GM18498 (cell line): ENCODE results near the gene CBLL2.
"Not testable (repeated sequence)": the region's sequence is repeated elsewhere in the genome, so short reads cannot be mapped to it uniquely, and the experiment has no call there.

Experiments used
- ATAC-seq: cut with Tn5 transposase; IDR thresholded peaks from one replicate; pipeline ENCODE4 v1.9.1; 2021; ENCODE audit warnings: mild to moderate bottlenecking, moderate library complexity; ENCODE audit not compliant: unreplicated experiment

CBLL2 gene, protein sequence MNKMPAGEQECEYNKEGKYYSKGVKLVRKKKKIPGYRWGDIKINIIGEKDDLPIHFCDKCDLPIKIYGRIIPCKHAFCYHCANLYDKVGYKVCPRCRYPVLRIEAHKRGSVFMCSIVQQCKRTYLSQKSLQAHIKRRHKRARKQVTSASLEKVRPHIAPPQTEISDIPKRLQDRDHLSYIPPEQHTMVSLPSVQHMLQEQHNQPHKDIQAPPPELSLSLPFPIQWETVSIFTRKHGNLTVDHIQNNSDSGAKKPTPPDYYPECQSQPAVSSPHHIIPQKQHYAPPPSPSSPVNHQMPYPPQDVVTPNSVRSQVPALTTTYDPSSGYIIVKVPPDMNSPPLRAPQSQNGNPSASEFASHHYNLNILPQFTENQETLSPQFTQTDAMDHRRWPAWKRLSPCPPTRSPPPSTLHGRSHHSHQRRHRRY

DNA sequence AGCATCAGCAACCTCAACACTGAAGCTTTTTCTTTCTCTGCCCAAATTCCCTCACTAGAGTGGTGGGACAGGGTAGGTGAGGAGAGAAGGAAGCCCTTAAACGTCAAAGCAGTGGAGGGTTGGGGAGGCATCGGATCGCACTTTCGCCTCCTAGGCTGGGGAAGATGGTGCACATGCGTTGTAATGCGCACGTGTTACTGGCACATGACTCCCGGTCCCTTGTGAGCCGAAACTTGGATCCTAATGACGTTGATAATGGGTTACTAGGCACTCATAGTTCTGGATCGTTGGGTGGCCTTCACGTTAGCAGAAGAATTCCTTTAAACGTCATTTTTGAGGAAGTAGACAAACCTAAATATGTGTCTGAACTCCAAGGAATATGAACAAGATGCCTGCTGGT, at the start of gene CBLL2:
Gene CBLL2 (plus strand): TSS at position 301 of the 400 bp plus-strand sequence. CDS start 79 bp downstream, at position 380.
- no peak for ATAC-seq

DNA sequence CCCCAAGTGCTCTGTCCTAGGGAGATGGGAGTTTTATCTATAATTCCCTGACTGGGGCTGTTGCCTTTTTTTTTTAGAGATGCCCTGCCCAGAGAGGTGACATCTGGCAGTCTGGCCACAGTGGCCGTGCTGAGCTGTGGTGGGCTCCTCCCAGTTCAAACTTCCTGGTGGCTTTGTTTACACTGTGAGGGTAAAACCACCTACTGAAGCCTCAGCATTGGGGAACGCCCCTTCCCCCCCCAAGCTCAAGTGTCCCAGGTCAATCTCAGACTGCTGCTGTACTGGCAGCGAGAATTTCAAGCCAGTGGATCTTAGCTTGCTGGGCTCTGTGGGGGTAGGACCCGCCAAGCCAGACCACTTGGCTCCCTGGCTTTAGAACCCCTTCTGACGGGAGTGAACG, 38.3 kb upstream of the CBLL2 start:
- no peak for ATAC-seq

DNA sequence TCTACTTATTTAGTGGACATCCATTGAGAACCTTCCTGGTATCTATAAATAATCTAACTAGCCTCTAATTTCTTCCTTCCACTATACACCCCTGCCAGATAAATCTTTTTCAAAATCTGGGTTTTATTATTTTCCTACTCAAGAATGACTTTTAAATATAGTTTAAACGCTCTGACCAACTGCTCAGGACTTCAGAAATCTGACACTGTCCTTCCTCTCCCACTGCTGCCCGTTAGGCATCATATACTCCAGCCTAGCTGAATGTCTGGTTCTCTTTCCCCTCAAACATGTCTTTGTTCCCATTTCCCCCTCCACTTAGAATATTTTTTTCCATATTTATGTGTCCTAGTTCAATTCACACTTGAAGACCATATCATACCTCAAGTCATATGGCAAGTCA, 35.2 kb upstream of the CBLL2 start:
- no peak for ATAC-seq

DNA sequence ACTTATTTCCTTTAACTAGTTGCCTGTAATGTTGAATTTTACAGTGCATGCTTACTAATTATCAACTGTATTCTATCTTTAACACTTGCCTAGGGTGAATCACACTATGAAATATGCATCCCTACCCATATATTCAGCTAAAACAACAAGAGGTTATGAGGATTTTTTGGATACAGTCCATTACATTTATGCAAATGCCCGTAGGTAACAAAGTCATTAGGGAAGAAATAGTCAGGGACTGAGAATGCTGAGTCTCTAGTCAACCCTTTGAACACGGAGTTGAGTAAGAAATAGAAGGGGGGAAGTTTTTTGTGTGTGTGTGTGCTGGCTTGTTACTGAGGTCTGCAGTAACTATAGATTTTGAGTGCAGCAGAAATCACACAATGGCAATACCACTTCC, 26.1 kb upstream of the CBLL2 start:
- no peak for ATAC-seq

DNA sequence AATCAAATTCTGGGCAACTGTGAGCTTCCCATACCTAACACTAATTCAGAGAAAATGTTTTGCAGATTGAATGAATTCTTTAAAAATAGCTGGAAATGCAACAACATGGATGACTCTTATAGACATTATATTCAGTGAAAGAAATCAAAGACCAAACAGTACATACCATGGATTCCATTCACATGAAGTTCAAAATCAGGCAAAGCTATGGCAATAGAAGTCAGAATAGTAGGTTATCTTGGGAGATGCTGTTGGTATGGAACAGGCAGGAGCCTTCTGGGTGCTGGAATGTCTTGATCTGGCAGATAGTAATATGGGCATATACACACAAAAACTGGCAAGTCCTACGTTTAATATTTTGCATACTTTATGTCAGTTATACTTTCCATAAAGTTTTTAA, 25.5 kb upstream of the CBLL2 start:
- ATAC-seq = no peak

DNA sequence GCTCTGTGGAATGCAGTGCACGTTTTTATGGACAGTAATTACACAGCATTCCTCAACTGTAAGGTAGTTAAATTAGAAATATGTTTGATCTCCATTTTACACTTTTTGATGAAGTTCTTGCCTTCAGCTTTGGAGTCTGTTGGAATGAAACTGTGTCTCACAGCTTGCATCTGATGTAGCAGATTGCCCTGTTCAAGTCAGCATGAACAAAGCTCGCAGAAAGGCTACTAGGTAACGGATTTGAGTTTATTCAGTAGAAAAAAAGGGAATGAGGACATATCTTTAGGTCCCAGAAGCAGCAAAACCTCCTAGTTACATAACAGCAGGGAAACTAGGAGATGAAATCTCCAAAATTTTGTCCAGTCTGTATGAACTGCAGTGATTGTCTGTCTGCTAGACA, 24.3 kb upstream of the CBLL2 start:
- no peak for ATAC-seq

DNA sequence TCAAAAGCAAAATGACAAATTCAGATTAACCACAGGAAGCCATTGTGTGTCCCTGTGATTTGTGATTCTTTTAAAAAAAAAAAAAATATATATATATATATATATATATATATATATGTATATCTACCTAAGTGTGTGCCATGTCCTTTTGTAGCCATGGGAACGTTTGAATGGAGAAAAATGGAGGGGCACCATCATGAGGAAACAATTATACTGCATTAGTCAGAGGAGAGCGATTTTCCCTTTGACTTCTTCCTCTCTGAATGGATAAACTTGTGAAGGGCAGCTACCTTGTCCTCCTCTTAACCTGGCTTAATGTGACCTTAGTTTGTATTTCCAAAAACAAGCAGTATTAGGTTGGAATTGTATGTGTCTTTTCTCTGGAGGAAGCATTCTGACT, 23.3 kb upstream of the CBLL2 start:
- no peak for ATAC-seq

DNA sequence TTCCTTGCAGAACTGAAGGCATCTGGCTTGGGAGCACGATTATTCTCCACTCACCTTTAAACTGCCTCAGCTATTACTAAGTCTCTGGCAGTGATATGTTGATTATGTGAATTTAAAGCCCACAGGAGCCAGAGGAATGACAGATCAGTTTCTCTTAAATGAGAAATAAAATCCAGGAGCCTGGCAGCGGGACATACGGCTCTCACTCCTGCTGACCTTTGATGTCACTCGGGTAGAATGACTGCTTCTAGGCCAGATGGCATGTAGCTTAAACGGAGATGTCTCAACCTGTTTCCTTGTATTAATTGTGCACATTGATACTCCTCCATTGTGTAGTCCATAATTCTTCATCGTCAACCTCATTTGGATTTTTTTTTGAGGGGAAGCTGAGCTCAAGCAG, 4.0 kb upstream of the CBLL2 start:
- no peak for ATAC-seq

DNA sequence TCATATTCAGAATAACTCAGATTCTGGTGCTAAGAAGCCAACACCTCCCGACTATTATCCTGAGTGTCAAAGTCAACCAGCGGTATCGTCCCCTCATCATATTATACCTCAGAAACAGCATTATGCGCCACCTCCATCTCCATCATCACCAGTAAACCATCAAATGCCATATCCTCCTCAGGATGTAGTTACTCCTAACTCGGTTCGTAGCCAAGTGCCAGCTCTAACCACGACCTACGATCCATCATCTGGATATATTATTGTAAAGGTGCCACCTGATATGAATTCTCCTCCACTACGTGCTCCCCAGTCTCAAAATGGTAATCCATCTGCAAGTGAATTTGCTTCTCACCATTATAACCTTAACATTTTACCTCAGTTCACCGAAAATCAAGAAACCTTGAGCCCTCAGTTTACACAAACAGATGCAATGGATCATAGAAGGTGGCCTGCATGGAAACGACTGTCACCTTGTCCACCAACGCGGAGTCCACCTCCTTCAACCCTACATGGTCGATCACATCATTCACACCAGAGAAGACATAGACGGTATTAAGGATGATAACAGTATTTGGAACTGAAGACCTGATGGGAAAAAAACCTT, 1.1 kb downstream of the CBLL2 start:
- ATAC-seq = no peak

DNA sequence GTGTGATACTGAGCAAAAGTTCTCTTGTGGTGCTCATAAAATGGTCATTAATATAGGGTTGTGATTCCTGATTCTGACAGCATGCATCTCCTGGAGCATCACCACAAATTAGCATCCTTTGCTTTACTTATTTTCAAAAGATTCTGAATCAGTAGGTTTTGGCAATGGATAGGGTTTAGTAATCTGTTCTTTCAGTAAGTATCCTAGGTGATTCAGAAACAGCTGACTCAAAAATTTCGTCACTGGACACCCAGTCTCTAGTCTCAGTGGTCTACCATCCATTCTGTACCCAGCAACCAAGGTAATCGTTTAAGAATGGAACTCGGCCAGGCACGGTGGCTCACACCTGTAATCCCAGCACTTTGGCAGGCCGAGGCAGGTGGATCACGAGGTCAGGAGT, 4.1 kb downstream of the CBLL2 start:
- no peak for ATAC-seq

DNA sequence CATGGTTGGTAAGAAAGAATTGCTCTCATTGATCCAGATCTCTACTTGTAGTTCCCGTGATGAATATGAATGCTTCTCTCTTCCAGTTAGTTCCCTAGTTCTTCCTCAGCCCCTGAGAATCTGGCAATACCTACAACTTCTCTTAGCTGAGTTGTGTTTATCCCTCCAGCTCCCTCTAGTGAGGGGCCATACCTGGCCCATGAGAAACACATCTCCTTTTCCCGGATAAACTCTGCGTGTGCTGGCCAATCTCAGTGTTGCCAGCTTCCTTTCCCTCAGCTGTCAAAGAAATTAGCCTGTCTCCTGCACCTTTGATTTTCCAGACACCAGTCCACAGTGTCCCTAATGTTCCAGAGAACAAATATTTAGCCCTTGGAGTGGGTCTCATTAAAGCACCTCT, 5.7 kb downstream of the CBLL2 start:
- ATAC-seq = no peak

DNA sequence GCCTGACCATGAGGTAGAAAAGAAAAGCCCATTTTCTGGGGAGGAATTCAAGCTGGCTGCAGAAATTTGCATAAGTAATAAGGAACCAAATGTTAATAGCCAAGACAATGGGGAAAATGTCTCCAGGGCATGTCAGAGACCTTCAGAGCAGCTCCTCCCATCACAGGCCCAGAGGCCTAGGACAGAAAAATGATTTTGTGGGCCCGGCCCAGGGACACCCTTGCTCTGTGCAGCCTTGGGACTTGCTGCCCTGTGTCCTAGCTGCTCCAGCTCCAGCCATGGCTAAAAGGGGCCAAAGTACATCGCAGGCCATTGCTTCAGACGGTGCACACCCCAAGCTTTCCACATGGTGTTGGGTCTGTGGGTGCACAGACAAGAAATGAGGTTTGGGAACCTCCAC, 16.5 kb downstream of the CBLL2 start:
- not testable (repeated sequence) for ATAC-seq

DNA sequence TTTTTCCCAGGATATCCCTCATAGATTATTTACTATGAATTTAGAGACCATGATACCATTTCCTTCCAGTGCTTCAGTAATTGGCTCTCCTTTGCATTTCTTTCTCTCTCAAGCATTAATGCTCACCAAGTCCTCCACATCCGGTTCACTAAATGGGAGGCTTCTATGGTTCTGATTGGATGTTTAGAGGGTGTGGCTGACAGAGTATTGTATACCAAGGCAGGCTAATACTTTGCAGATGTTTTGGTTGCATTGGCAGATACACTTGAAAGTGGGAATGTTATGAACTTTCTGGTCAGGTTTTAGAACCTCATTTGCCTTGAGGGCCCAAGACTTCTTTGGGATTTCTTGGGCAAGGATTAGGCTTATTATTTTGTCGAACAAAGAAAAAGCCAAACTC, 24.2 kb downstream of the CBLL2 start:
- ATAC-seq = no peak

DNA sequence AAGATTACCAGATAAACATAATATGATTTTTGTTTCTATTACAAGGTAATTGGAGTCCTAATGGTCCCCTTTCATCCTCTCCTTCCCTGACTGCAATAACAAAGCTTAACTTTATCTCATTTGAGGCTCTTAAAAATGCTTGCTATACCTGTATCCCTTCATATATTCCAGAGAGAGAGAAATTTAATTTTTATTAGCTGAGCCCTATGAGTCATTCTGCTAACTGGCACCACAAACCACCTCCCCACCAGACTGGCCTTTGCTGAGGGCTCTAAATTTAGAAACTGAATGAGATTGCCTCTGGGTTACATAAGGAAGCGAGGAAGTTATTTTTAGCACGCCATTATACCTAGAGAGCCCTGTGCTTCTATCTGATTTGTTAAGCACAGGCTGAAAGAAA, 27.4 kb downstream of the CBLL2 start:
- ATAC-seq = peak; percentile 78

DNA sequence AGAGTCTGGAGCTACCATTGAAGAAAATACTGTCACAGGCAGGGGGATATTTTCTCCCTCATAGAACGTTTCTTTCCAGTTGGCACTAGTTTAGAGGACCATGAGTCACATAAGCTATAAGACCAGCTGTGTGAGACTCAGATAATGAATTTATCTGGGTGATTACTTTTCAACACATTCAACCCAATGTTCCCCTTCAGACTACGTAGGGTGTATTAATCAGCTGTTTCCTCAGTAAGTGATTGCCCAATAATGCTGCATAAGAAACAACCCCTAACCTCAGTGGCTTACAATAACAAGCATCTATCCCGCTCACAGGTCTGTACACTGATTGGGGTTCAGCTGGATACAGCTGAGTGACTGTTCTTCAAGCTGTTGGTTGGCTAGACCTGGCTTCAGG, 38.1 kb downstream of the CBLL2 start:
- no peak for ATAC-seq

DNA sequence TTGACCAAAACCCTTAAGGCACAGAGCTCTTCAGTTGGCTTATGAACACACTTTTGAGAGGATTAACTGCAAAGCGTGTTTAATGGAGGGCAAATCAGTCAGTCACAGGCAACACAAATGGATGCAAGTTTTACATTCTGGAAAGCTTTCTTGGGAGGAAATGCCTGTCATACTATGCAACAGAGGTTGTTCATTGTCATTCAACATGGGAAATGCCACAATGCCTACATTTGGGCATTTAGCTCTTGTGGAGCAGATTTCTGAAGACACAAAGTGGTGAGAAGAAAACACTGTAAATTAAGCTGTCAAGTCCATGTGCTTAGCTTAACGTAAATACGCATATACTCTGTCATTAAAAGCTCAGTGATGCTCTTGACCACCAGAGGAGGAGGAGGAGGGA, 41.1 kb downstream of the CBLL2 start:
- ATAC-seq = no peak

DNA sequence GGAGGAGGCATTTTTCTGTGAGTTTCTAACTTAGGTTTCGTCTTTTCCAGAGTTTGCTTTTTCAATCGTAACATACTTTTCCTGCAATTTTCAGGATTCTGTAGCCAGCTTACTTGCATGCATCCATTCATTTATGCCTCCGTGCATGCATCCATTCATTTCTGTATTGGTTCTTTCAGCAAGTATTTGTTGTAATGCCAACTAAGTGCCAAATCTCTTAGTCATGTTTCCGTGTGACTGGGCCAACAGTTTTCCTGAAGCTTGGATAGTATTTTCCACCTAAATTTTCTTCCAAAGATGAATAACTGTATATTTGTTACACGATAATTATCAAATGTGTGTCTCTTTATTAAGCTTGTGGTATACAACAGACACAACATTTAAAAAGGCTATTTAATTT, 41.5 kb downstream of the CBLL2 start:
- ATAC-seq = no peak

DNA sequence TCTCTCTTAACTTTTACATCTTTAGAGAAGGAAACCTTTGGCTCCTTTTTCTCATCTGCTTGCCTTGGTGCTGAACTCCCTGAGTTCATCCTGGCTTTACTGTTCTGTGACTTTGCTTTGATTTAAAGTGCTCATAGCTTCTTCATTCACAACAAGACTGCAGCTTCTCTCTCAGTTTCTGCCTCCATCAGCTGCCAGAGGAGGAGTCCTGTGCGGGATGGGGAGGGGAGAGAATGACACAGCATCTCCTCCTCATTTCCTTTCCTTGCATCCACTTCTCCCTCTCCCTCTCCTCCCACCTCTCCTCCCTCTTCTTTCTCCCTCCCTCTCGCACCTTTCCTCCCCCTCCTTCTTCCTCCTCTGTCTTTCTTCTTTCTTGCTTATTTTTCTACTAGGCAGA, 42.0 kb downstream of the CBLL2 start:
- no peak for ATAC-seq

DNA sequence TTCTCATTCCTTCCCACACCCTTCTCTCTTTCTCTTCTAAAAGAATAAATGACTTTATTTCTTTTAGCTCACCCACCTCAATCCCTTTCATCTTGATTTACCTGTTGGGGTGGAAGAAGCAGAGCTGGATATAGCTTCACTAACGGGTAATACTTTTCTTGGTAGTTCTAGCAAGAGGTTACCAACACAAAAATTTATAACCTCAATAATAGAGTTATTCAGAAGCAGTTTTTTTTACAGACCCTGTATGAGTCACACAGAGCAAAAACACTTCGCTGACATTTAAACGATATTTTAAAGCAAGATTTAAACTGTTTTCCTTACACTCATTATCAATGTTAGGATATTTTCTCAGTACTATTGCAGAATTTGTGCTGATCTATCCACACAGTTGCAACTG, 42.4 kb downstream of the CBLL2 start:
- no peak for ATAC-seq

DNA sequence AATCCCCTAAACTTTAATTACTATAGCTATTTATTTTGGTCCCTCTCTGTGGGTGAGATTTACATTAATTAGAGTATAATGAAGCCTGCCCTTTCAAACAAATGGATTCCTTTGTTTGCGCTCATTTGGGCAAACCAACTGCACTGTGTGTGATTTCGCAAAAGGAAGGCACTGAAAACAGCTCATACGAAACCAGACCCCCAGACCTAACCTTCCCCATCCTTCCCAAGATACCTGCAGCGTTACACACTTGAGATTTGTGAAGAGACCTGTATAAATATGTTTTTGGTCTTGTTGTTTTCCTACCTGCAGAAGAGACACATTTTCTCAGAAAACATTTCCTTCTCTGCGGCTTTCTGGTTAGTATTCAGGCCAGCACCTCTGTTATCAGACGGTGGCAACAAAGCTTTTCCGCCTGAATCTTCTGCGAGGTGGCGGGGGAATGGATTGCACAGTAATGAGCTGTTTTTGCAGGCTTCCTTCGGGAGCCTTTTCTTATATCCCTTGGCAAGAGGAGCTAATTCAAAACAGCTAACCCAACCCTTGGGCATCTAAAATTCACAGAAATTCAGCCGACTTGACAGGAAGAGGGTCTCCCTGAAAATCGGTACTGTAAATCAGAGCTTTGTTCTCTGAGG, 47.6 kb downstream of the CBLL2 start:
- no peak for ATAC-seq

DNA sequence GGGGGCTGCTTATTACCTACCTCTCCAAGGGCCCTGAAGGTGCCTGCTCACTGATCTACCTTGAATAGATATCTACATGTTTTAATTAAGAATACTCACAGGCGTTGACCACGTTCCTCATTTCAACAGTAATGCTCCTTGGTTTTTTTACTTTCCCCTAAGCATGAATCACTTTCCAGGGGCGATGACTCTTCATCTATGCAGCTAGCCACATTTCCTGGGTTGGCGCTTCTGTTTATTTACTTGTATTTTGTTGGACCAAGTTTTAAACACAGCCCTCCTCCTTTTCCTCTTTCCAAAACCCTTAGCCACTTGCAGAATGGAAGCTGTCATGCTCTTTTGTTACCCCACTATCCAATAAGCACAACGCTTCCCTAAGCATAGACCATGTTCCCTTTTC, 50.8 kb downstream of the CBLL2 start:
- no peak for ATAC-seq
